Kidney tubule cell (primary cell): Measurements from ENCODE around the gene ADIPOQ.
"Not testable (repeated sequence)": the region's sequence is repeated elsewhere in the genome, so short reads cannot be mapped to it uniquely, and the experiment has no call there.

Experiments
- DNase-seq: peaks from one replicate; pipeline ENCODE4 v3.0.0-alpha.2; 2018; ENCODE audit warnings: low spot score

ADIPOQ gene

GRCh38 chr3:186902154-186902553, 59.6 kb downstream of the ADIPOQ start:
- peak; percentile 68 for DNase-seq

GRCh38 chr3:186902713-186903112, 60.2 kb downstream of the ADIPOQ start:
- no peak for DNase-seq

GRCh38 chr3:186903676-186904075, 61.2 kb downstream of the ADIPOQ start:
- not testable (repeated sequence) for DNase-seq

- not testable (repeated sequence) for DNase-seq
These were observed 64.6 kb downstream of the ADIPOQ start for GRCh38 chr3:186907075-186907474.
